DND-41 (cell line): ENCODE measurements around the gene HMOX1.

Experiments used
- EZH2 ChIP-seq: IDR thresholded peaks from 3 replicates; pipeline ENCODE4 v1.6.1; 2012; ENCODE audit warnings: borderline replicate concordance, low read depth, mild to moderate bottlenecking, moderate library complexity, low read length, inconsistent platforms; ENCODE audit not compliant: severe bottlenecking
- TF ChIP-seq, protein P1 (sequence below): IDR thresholded peaks from 2 replicates; pipeline ENCODE4 v1.5.1; 2012; ENCODE audit warnings: borderline replicate concordance, low read length, moderate library complexity, mild to moderate bottlenecking; ENCODE audit not compliant: poor library complexity, severe bottlenecking; ENCODE audit errors: extremely low read depth

DNA sequence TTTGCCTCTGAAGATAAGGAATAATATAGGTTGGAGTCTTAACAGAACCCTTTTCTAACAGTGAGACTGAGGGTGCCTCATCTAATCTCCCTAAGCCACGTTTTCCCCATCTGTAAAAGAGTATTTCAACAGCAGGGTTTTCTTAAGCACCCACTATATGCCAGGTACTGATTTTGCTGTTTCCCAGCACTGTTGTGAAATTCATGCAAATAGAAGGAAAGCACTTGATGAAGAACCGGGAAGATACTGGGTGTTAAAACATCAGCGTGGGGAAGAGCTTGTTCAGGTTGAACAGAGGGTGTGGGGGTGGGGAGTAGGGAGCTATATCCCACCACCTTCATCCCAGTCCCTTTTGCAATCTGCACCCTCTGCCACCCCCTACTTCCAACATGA is 2.8 kb downstream of the HMOX1 start:
- TF ChIP-seq, protein P1, sequence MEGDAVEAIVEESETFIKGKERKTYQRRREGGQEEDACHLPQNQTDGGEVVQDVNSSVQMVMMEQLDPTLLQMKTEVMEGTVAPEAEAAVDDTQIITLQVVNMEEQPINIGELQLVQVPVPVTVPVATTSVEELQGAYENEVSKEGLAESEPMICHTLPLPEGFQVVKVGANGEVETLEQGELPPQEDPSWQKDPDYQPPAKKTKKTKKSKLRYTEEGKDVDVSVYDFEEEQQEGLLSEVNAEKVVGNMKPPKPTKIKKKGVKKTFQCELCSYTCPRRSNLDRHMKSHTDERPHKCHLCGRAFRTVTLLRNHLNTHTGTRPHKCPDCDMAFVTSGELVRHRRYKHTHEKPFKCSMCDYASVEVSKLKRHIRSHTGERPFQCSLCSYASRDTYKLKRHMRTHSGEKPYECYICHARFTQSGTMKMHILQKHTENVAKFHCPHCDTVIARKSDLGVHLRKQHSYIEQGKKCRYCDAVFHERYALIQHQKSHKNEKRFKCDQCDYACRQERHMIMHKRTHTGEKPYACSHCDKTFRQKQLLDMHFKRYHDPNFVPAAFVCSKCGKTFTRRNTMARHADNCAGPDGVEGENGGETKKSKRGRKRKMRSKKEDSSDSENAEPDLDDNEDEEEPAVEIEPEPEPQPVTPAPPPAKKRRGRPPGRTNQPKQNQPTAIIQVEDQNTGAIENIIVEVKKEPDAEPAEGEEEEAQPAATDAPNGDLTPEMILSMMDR: no peak
- TF ChIP-seq EZH2: no peak
